OCI-LY3 (cell line): ENCODE measurements around the gene FSTL4.
"Not testable (repeated sequence)": the region's sequence is repeated elsewhere in the genome, so short reads cannot be mapped to it uniquely, and the experiment has no call there.

ENCODE experiments used
- H2AFZ ChIP-seq: fragments of 200-600, 300-600 bp; shearing (Covaris generic); 2 replicates; pipeline ENCODE4 v1.6.0; 2014; ENCODE audit warnings: antibody characterized with exemption, low read depth, low read length
- H3K27ac ChIP-seq: fragments of 200-600, 300-600 bp; sonication (generic); 2 replicates; pipeline ENCODE4 v1.5.1; 2014; ENCODE audit warnings: mild to moderate bottlenecking, low read length, moderate library complexity, mixed read lengths
- H3K27me3 ChIP-seq: fragments of 200-600, 300-600 bp; sonication (generic); 2 replicates; pipeline ENCODE4 v1.6.1; 2014; ENCODE audit warnings: low read depth, low read length, mixed read lengths
- H3K36me3 ChIP-seq: fragments of 200-600, 300-600 bp; sonication (generic); replicated peaks from 2 replicates; pipeline ENCODE3; 2014; ENCODE audit warnings: low read depth, low read length, mixed read lengths
- H3K4me1 ChIP-seq: fragments of 300-600, 200-600 bp; sonication (generic); 2 replicates; pipeline ENCODE4 v1.6.1; 2014; ENCODE audit warnings: low read length, mixed read lengths
- H3K4me2 ChIP-seq: fragments of 200-600, 300-600 bp; sonication (generic); 2 replicates; pipeline ENCODE4 v1.6.1; 2014; ENCODE audit warnings: low read length, mixed read lengths
- H3K4me3 ChIP-seq: fragments of 300-600, 200-600 bp; sonication (generic); 2 replicates; pipeline ENCODE4 v1.5.1; 2014; ENCODE audit warnings: antibody characterized with exemption, mild to moderate bottlenecking, low read length, moderate library complexity
- H3K79me2 ChIP-seq: fragments of 300-600, 200-600 bp; shearing (Covaris generic); 2 replicates; pipeline ENCODE4 v1.6.1; 2014; ENCODE audit warnings: mild to moderate bottlenecking, low read length, mixed read lengths
- H3K9ac ChIP-seq: fragments of 300-600, 200-600 bp; shearing (Covaris generic); 2 replicates; pipeline ENCODE4 v1.6.0; 2014; ENCODE audit warnings: mild to moderate bottlenecking, low read length, moderate library complexity
- H3K9me3 ChIP-seq: fragments of 200-600, 300-600 bp; shearing (Covaris generic); 2 replicates; pipeline ENCODE4 v1.6.1; 2014; ENCODE audit warnings: low read length, mixed read lengths; ENCODE audit not compliant: insufficient read depth
- H4K20me1 ChIP-seq: fragments of 200-600, 300-600 bp; sonication (generic); 2 replicates; pipeline ENCODE4 v1.6.1; 2016; ENCODE audit warnings: low read length, mixed read lengths; ENCODE audit not compliant: insufficient read depth
- CTCF ChIP-seq: fragments of 200-600, 300-600 bp; sonication (generic); IDR thresholded peaks from 2 replicates; pipeline ENCODE4 v1.5.1; 2014; ENCODE audit warnings: antibody characterized with exemption, low read length, low read depth
- EZH2phosphoT487 ChIP-seq: fragments of 200-600 bp; shearing (Covaris generic); IDR thresholded peaks from 2 replicates; pipeline ENCODE4 v1.6.1; 2018; ENCODE audit warnings: antibody characterized with exemption, mixed run types, low read depth

FSTL4 gene

DNA sequence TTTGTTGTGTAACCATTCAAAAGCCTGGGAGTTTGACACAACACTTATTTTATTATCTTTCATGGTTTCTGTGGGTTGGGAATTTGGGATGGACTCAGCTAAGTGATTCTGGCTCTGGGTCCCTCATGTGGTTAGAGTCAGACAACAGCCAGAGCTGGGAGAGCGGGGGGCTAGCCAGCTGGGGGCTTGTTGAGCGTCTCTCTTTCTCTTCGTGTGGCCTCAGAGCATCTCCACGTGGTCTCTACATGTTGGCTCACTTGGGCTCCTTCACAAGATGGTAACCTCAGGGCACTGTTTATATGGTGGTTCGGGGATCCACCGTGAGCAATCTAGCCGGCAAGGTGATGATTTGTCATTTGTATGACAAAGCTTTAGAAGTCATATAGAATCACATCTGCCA is 73.6 kb downstream of the FSTL4 start:
- Histone ChIP-seq H3K79me2 (no peaks in the 10 kb centered on the region), H3K4me1 (no peaks in the 10 kb centered on the region), H3K36me3 (no peaks in the 10 kb centered on the region), H2AFZ (no peak overlapping the region), H4K20me1 (no peaks in the 10 kb centered on the region), H3K9ac (no peak overlapping the region), H3K27me3 (no peaks in the 10 kb centered on the region; the same call in 1 of the 2 replicates), H3K27ac (no peak overlapping the region), H3K4me3 (no peak overlapping the region), H3K9me3 (no peaks in the 10 kb centered on the region), H3K4me2 (no peak overlapping the region)
- no peak for TF ChIP-seq EZH2phosphoT487
- TF ChIP-seq CTCF: no peak

- H3K36me3 ChIP-seq, H3K9ac ChIP-seq, H3K27me3 ChIP-seq, H3K9me3 ChIP-seq, H3K4me2 ChIP-seq, H3K4me3 ChIP-seq, H4K20me1 ChIP-seq, H3K79me2 ChIP-seq, H2AFZ ChIP-seq, H3K27ac ChIP-seq, H3K4me1 ChIP-seq: not testable (repeated sequence)
Observed at GRCh38 chr5:133535241-133535929, 77.0 kb downstream of the FSTL4 start.

DNA sequence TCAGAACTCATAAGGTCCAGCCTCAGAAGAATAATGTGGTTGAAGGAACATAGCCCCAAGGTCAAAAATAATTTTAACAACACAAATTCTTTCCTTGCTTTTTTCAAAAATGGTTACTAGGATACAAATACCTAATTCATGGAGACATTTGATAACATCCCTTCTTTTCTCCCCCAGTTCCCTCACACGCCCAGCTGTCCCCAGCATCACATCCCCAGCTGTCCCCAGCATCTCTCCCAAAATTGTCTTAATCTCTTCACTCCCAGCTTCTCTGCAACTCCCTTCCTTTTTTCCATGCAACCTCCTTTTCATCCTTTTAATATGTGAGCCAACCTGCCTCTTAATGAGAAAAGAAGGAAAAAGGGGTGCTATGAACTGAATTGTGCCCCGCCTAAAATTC is 77.8 kb downstream of the FSTL4 start:
- Histone ChIP-seq H3K4me2 (no peak overlapping the region), H3K9me3 (no peaks in the 10 kb centered on the region), H2AFZ (no peak overlapping the region), H3K27me3 (no peaks in the 10 kb centered on the region; the same call in 1 of the 2 replicates), H3K9ac (no peak overlapping the region), H4K20me1 (no peaks in the 10 kb centered on the region), H3K4me3 (no peak overlapping the region), H3K27ac (no peak overlapping the region), H3K79me2 (no peaks in the 10 kb centered on the region), H3K4me1 (no peaks in the 10 kb centered on the region), H3K36me3 (no peaks in the 10 kb centered on the region)
- TF ChIP-seq EZH2phosphoT487 (no peak), CTCF (no peak)

- no peaks in the 10 kb centered on the region; the same call in 1 of the 2 replicates for H3K27me3 ChIP-seq
- no peak overlapping the region for H3K27ac ChIP-seq
- TF ChIP-seq EZH2phosphoT487 (no peak), CTCF (no peak)
- no peak overlapping the region for H3K4me2 ChIP-seq
- no peak overlapping the region for H3K9ac ChIP-seq
- H3K9me3 ChIP-seq: no peaks in the 10 kb centered on the region
- no peaks in the 10 kb centered on the region for H3K36me3 ChIP-seq
- H4K20me1 ChIP-seq: no peaks in the 10 kb centered on the region
- no peak overlapping the region for H3K4me3 ChIP-seq
- H3K79me2 ChIP-seq: no peaks in the 10 kb centered on the region
- H3K4me1 ChIP-seq: no peaks in the 10 kb centered on the region
- no peak overlapping the region for H2AFZ ChIP-seq
Observed at GRCh38 chr5:133533541-133533940, 78.8 kb downstream of the FSTL4 start.
